ENCODE results near the gene MICAL2. TPM values are rescaled to one million over a fixed set of nuclear protein-coding genes. Genes with fewer than 3 reads are reported as not detected.

Gene MICAL2
- total and polyA plus RNA-seq, 10 of the 15 experiments (the other 5 are each of a cell fraction or from before 2014, with no cell fraction given) = 0.90 to 5.6 (median 2.4) TPM

DNA sequence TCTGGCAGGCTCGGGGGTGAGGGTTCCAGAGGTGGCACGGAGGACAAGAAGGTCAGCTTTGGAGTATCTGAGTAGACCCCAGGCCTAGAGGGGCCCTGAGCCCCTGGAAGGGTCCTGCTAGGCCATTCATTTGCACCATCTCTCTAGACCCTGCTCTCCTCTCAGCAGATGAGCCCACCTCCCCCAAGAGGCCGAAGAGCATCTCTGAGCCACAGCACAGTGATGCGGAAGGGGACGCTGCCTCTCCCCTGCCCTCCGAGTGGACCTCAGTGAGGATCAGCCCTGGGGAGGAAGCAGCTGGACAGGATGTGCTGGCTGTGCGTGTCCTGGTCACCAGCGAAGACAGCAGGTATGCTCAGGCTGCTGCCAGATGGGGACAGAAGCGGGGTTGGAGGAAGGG is 165.4 kb downstream of the MICAL2 start:
- Histone ChIP-seq H3K9me3 (replicated peaks; ENCODE audit: control insufficient read depth, insufficient read depth, low read length) (no peaks in the 10 kb centered on the region), H2AFZ (ENCODE audit: control insufficient read depth, low read depth, low read length) (no peak overlapping the region), H3K4me2 (ENCODE audit: control insufficient read depth, insufficient read depth) (no peak overlapping the region), H3K9ac (ENCODE audit: control insufficient read depth, insufficient read depth, low read length) (no peak overlapping the region), H3K4me1 (ENCODE audit: control insufficient read depth, insufficient read depth, low read length) (no peaks in the 10 kb centered on the region), H3K79me2 (ENCODE audit: control insufficient read depth, insufficient read depth, low read length) (no peaks in the 10 kb centered on the region), H3K4me3 (no peak overlapping the region), H3K27ac (ENCODE audit: control insufficient read depth, insufficient read depth) (no peak overlapping the region), H3K27me3 (replicated peaks in 1 of 2; ENCODE audit: control insufficient read depth in 2 of 2, insufficient read depth in 2 of 2, low read length in 1 of 2) (no peaks in the 10 kb centered on the region; a peak in 3 of 4 replicates), H4K20me1 (ENCODE audit: control insufficient read depth, insufficient read depth) (no peaks in the 10 kb centered on the region), H3K36me3 (ENCODE audit: control insufficient read depth in 2 of 2, insufficient read depth in 2 of 2, low read length in 1 of 2) (no peaks in the 10 kb centered on the region)
- no peak for DNase-seq (ENCODE audit: low read depth, low spot score)
- intact Hi-C loops (cut with micrococcal nuclease; ENCODE audit: unreplicated experiment) (no loop called here), in situ Hi-C loops (cut with MboI) (loop anchor here (25.0 kb wide), 1 partner anchor 489 kb away; no protein-coding TSS in a partner anchor)
- WGBS (ENCODE audit: insufficient coverage, insufficient replicate concordance, low lambda C conversion rate, missing lambda C conversion rate) = 38% methylated on average over 9 of the region's 9 CpGs
- BruUV-seq (replicated peaks) = no TSS peak
- POLR2A ChIA-PET = no interaction called here
- RAD21 ChIA-PET (ENCODE audit: unreplicated experiment) = no interaction called here
- CTCF ChIA-PET = interaction anchor here (1.8 kb wide), 1 partner anchor 13 kb away, joined by 5 read pairs; no protein-coding TSS in a partner anchor
- SMC1A ChIA-PET (ENCODE audit: uncharacterized antibody, unreplicated experiment) = no interaction called here
- TF ChIP-seq NFXL1 (IDR thresholded peaks at IDR 0.05; ENCODE audit: borderline replicate concordance) (no peak), ESRRA (IDR thresholded peaks at IDR 0.05; ENCODE audit: low read length) (no peak), STAT1 (conservative IDR thresholded peaks at IDR 0.05) (no peak), EED (IDR thresholded peaks at IDR 0.05; ENCODE audit: low read depth) (no peak), YY1 (IDR thresholded peaks at IDR 0.05; ENCODE audit: low read depth, low read length) (no peak)
- TF ChIP-seq, protein P1, sequence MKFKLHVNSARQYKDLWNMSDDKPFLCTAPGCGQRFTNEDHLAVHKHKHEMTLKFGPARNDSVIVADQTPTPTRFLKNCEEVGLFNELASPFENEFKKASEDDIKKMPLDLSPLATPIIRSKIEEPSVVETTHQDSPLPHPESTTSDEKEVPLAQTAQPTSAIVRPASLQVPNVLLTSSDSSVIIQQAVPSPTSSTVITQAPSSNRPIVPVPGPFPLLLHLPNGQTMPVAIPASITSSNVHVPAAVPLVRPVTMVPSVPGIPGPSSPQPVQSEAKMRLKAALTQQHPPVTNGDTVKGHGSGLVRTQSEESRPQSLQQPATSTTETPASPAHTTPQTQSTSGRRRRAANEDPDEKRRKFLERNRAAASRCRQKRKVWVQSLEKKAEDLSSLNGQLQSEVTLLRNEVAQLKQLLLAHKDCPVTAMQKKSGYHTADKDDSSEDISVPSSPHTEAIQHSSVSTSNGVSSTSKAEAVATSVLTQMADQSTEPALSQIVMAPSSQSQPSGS (IDR thresholded peaks at IDR 0.05; ENCODE audit: low read length) = no peak
- no peak for ATAC-seq
- FAIRE-seq = no peak

DNA sequence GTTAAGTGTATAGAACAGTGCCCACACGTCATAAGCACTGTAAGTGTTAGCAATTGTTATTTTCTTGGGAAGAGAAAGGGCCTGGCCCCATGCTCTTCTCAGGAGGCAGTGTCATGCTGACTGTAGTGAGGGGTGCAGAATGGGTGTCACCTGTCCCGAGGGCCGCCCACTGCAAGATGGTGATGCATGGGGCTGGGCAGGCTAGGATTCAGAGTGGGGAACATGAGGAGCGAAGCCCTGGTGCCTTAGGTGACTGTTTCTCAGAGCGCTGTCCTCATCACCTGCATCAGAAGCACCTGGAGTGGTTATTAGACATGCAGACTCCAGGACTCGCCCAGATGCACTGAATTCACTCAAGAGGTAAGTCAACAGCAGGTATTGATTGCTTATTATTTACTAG is 166.0 kb downstream of the MICAL2 start:
- Histone ChIP-seq H3K4me1 (ENCODE audit: control insufficient read depth, insufficient read depth, low read length) (no peaks in the 10 kb centered on the region), H3K4me2 (ENCODE audit: control insufficient read depth, insufficient read depth) (no peak overlapping the region), H3K9me3 (replicated peaks; ENCODE audit: control insufficient read depth, insufficient read depth, low read length) (no peaks in the 10 kb centered on the region), H3K27ac (ENCODE audit: control insufficient read depth, insufficient read depth) (no peak overlapping the region), H3K36me3 (ENCODE audit: control insufficient read depth in 2 of 2, insufficient read depth in 2 of 2, low read length in 1 of 2) (no peaks in the 10 kb centered on the region), H3K4me3 (no peak overlapping the region), H3K79me2 (ENCODE audit: control insufficient read depth, insufficient read depth, low read length) (no peaks in the 10 kb centered on the region), H3K27me3 (replicated peaks in 1 of 2; ENCODE audit: control insufficient read depth in 2 of 2, insufficient read depth in 2 of 2, low read length in 1 of 2) (no peaks in the 10 kb centered on the region; a peak in 3 of 4 replicates), H3K9ac (ENCODE audit: control insufficient read depth, insufficient read depth, low read length) (no peak overlapping the region), H4K20me1 (ENCODE audit: control insufficient read depth, insufficient read depth) (no peaks in the 10 kb centered on the region), H2AFZ (ENCODE audit: control insufficient read depth, low read depth, low read length) (no peak overlapping the region)
- FAIRE-seq (no peak), ATAC-seq (no peak), DNase-seq (ENCODE audit: low read depth, low spot score) (no peak)
- CTCF ChIA-PET = interaction anchor here (1.8 to 16.7 kb wide), 2 partner anchors 13 to 231 kb away, joined by 5 to 214 read pairs; no protein-coding TSS in a partner anchor
- 22% methylated on average over 6 of the region's 6 CpGs for WGBS (ENCODE audit: insufficient coverage, insufficient replicate concordance, low lambda C conversion rate, missing lambda C conversion rate)
- intact Hi-C loops (cut with micrococcal nuclease; ENCODE audit: unreplicated experiment) (no loop called here), in situ Hi-C loops (cut with MboI) (loop anchor here (25.0 kb wide), 1 partner anchor 489 kb away; no protein-coding TSS in a partner anchor)
- BruUV-seq (replicated peaks) = no TSS peak
- POLR2A ChIA-PET = no interaction called here
- SMC1A ChIA-PET (ENCODE audit: uncharacterized antibody, unreplicated experiment) = interaction anchor here (2.1 kb wide), 1 partner anchor 225 kb away, joined by 5 read pairs; no protein-coding TSS in a partner anchor
- RAD21 ChIA-PET (ENCODE audit: unreplicated experiment) = no interaction called here
- TF ChIP-seq NR2C2 (IDR thresholded peaks at IDR 0.05; ENCODE audit: borderline replicate concordance, control insufficient read depth, insufficient read length, low read depth) = no peak
- no peak for TF ChIP-seq STAT3 (IDR thresholded peaks at IDR 0.05; ENCODE audit: low read depth, low read length)
- TF ChIP-seq CREB1 (IDR thresholded peaks at IDR 0.05; ENCODE audit: low read depth) = no peak
- TF ChIP-seq PRDM15 (CRISPR knock-in tag; IDR thresholded peaks at IDR 0.05) = no peak
- no peak for TF ChIP-seq ZNF274 (IDR thresholded peaks at IDR 0.05; ENCODE audit: insufficient read depth, insufficient read length)
- no peak for TF ChIP-seq GABPA (IDR thresholded peaks at IDR 0.05; ENCODE audit: low read depth)
